ENCODE measurements around the gene LTV1. TPM values are rescaled to one million over a fixed set of nuclear protein-coding genes. Genes with fewer than 3 reads are reported as not detected.
"Not testable (repeated sequence)": the region's sequence is repeated elsewhere in the genome, so short reads cannot be mapped to it uniquely, and the experiment has no call there.

Gene LTV1
- polyA plus RNA-seq, 1 donor from 2014 or later = 35.5 TPM

DNA sequence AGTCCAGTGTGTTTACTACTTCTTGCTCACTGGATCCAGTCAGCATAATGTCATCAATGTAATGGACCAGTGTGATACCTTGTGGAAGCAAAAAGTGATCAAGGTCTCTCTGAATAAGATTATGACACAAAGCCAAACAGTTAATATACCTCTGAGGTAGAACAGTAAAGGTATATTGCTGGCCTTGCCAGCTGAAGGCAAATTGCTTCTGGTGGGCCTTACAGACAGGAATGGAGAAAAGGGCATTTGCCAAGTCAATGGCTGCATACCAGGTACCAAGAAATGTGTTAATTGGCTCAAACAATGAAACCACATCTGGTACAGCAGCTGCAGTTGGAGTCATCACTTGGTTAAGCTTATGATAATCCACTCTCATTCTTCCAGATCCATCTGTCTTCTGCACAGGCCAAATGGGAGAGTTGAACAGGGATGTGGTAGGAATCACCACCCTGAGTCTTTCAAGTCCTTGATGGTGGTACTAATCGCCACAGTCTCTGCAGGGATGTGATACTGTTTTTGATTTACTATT, 28.1 kb downstream of the LTV1 start:
- not testable (repeated sequence) for H3K36me3 ChIP-seq (ENCODE audit: insufficient read depth, low read length); H3K4me2 ChIP-seq (ENCODE audit: low read length); H3K4me3 ChIP-seq (ENCODE audit: low read length); H3K79me2 ChIP-seq (replicated peaks; ENCODE audit: insufficient read depth, low read length); H2AFZ ChIP-seq (ENCODE audit: low read depth, low read length); H4K20me1 ChIP-seq (ENCODE audit: insufficient read depth); H3K9ac ChIP-seq (ENCODE audit: low read length); H3F3A ChIP-seq (ENCODE audit: insufficient read depth, low read length, poor library complexity, severe bottlenecking); H3K27me3 ChIP-seq (ENCODE audit: insufficient read depth, low read depth, low read length); H3K9me3 ChIP-seq (ENCODE audit: low read length); H3K9me2 ChIP-seq (ENCODE audit: insufficient read depth, low read length); H3K27ac ChIP-seq (ENCODE audit: low read length)

DNA sequence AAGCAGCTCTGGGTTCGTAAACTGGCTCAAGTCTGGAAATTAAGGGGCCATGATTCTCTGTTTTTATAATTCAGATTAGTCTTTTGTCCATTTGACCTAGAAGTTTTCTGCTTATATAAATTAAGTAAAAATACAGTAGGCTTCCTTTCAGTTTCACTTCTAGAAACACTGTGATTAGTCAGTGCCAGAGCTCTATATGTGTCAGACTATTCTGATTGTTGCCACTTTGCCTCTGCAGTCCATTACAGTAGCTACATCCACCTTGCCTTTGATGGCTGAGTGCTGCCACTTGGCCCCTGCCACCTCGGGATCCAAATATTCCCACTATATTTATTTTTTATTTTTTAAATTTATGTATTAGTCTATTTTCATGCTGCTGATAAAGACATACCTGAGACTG, 29.1 kb downstream of the LTV1 start:
- Histone ChIP-seq H3K27ac (ENCODE audit: low read length) (no peak overlapping the region), H3K4me3 (ENCODE audit: low read length) (no peak overlapping the region), H3K9me3 (ENCODE audit: low read length) (no peaks in the 10 kb centered on the region), H3K36me3 (ENCODE audit: insufficient read depth, low read length) (no peaks in the 10 kb centered on the region), H2AFZ (ENCODE audit: low read depth, low read length) (no peak overlapping the region), H3K9ac (ENCODE audit: low read length) (no peak overlapping the region), H3K4me2 (ENCODE audit: low read length) (no peak overlapping the region), H3F3A (ENCODE audit: insufficient read depth, low read length, poor library complexity, severe bottlenecking) (no peaks in the 10 kb centered on the region), H3K27me3 (ENCODE audit: insufficient read depth, low read depth, low read length) (no peaks in the 10 kb centered on the region), H3K9me2 (ENCODE audit: insufficient read depth, low read length) (no peaks in the 10 kb centered on the region), H4K20me1 (ENCODE audit: insufficient read depth) (no peaks in the 10 kb centered on the region), H3K79me2 (replicated peaks; ENCODE audit: insufficient read depth, low read length) (no peaks in the 10 kb centered on the region)
- no peak for TF ChIP-seq MXI1 (conservative IDR thresholded peaks at IDR 0.05; ENCODE audit: poor library complexity, severe bottlenecking)
- TF ChIP-seq POLR2AphosphoS5 (IDR thresholded peaks at IDR 0.05) = no peak
- no peak for TF ChIP-seq SMC3 (conservative IDR thresholded peaks at IDR 0.05; ENCODE audit: poor library complexity)
- TF ChIP-seq, protein P1, sequence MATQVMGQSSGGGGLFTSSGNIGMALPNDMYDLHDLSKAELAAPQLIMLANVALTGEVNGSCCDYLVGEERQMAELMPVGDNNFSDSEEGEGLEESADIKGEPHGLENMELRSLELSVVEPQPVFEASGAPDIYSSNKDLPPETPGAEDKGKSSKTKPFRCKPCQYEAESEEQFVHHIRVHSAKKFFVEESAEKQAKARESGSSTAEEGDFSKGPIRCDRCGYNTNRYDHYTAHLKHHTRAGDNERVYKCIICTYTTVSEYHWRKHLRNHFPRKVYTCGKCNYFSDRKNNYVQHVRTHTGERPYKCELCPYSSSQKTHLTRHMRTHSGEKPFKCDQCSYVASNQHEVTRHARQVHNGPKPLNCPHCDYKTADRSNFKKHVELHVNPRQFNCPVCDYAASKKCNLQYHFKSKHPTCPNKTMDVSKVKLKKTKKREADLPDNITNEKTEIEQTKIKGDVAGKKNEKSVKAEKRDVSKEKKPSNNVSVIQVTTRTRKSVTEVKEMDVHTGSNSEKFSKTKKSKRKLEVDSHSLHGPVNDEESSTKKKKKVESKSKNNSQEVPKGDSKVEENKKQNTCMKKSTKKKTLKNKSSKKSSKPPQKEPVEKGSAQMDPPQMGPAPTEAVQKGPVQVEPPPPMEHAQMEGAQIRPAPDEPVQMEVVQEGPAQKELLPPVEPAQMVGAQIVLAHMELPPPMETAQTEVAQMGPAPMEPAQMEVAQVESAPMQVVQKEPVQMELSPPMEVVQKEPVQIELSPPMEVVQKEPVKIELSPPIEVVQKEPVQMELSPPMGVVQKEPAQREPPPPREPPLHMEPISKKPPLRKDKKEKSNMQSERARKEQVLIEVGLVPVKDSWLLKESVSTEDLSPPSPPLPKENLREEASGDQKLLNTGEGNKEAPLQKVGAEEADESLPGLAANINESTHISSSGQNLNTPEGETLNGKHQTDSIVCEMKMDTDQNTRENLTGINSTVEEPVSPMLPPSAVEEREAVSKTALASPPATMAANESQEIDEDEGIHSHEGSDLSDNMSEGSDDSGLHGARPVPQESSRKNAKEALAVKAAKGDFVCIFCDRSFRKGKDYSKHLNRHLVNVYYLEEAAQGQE (IDR thresholded peaks at IDR 0.05; ENCODE audit: borderline replicate concordance) = no peak
- TF ChIP-seq, protein P2, sequence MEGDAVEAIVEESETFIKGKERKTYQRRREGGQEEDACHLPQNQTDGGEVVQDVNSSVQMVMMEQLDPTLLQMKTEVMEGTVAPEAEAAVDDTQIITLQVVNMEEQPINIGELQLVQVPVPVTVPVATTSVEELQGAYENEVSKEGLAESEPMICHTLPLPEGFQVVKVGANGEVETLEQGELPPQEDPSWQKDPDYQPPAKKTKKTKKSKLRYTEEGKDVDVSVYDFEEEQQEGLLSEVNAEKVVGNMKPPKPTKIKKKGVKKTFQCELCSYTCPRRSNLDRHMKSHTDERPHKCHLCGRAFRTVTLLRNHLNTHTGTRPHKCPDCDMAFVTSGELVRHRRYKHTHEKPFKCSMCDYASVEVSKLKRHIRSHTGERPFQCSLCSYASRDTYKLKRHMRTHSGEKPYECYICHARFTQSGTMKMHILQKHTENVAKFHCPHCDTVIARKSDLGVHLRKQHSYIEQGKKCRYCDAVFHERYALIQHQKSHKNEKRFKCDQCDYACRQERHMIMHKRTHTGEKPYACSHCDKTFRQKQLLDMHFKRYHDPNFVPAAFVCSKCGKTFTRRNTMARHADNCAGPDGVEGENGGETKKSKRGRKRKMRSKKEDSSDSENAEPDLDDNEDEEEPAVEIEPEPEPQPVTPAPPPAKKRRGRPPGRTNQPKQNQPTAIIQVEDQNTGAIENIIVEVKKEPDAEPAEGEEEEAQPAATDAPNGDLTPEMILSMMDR (IDR thresholded peaks at IDR 0.05; ENCODE audit: poor library complexity, severe bottlenecking) = no peak
- no peak for TF ChIP-seq EZH2 (IDR thresholded peaks at IDR 0.05; ENCODE audit: borderline replicate concordance, insufficient read depth, low read length, poor library complexity, severe bottlenecking)
- no peak for TF ChIP-seq TAF1 (IDR thresholded peaks at IDR 0.05; ENCODE audit: low read depth)

DNA sequence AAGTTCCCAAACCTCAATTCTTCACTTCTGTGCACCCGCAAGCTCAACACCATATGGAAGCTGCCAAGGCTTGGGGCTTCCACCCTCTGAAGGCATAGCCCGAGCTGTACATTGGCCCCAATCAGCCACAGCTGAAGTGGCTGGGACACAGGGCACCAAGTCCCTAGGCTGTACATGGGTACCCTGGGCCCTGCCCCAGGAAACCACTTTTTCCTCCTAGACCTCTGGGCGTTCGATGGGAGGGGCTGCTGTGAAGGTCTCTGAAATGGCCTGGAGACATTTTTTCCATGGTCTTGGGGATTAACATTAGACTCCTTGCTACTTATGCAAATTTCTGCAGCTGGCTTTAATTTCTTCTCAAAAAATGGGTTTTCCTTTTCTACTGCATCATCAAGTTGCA, 30.5 kb downstream of the LTV1 start:
- not testable (repeated sequence) for H3K27ac ChIP-seq (ENCODE audit: low read length); H3K79me2 ChIP-seq (replicated peaks; ENCODE audit: insufficient read depth, low read length); H3F3A ChIP-seq (ENCODE audit: insufficient read depth, low read length, poor library complexity, severe bottlenecking); H3K4me2 ChIP-seq (ENCODE audit: low read length); H3K36me3 ChIP-seq (ENCODE audit: insufficient read depth, low read length); H3K9me2 ChIP-seq (ENCODE audit: insufficient read depth, low read length); H3K9ac ChIP-seq (ENCODE audit: low read length); H3K27me3 ChIP-seq (ENCODE audit: insufficient read depth, low read depth, low read length); H4K20me1 ChIP-seq (ENCODE audit: insufficient read depth); H2AFZ ChIP-seq (ENCODE audit: low read depth, low read length); H3K9me3 ChIP-seq (ENCODE audit: low read length); H3K4me3 ChIP-seq (ENCODE audit: low read length)

DNA sequence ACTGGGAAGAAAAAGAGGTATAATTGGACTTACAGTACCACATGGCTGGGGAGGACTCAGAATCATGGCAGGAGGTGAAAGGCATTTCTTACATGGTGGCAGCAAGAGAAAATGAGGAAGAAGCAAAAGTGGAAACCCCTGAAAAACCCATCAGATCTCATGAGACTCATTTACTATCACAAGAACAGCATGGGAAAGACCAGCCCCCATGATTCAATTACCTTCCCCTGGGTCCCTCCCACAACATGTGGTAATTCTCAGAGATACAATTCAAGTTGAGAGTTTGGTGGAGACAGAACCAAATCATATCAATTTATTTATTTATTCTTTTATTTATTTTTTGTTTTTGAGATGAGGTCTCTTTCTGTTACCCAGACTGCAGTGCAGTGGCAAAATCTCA, 31.4 kb downstream of the LTV1 start:
- not testable (repeated sequence) for H3K27me3 ChIP-seq (ENCODE audit: insufficient read depth, low read depth, low read length); H3K4me2 ChIP-seq (ENCODE audit: low read length); H2AFZ ChIP-seq (ENCODE audit: low read depth, low read length); H3K9ac ChIP-seq (ENCODE audit: low read length); H3K79me2 ChIP-seq (replicated peaks; ENCODE audit: insufficient read depth, low read length); H3K36me3 ChIP-seq (ENCODE audit: insufficient read depth, low read length); H3F3A ChIP-seq (ENCODE audit: insufficient read depth, low read length, poor library complexity, severe bottlenecking); H3K9me3 ChIP-seq (ENCODE audit: low read length); H4K20me1 ChIP-seq (ENCODE audit: insufficient read depth); H3K4me3 ChIP-seq (ENCODE audit: low read length); H3K9me2 ChIP-seq (ENCODE audit: insufficient read depth, low read length); H3K27ac ChIP-seq (ENCODE audit: low read length)

Data from neural cell (in vitro differentiated cells).